HK-2 (cell line): Measurements from ENCODE around the gene TUBGCP5.
A peak's percentile ranks its signal among the peaks of the same experiment; 100 is the strongest.
"Not testable (repeated sequence)": the region's sequence is repeated elsewhere in the genome, so short reads cannot be mapped to it uniquely, and the experiment has no call there.

ENCODE experiments used
- DNase-seq: peaks from one replicate; pipeline ENCODE4 v3.0.0-alpha.2; 2018; ENCODE audit not compliant: unreplicated experiment

Gene TUBGCP5

DNA sequence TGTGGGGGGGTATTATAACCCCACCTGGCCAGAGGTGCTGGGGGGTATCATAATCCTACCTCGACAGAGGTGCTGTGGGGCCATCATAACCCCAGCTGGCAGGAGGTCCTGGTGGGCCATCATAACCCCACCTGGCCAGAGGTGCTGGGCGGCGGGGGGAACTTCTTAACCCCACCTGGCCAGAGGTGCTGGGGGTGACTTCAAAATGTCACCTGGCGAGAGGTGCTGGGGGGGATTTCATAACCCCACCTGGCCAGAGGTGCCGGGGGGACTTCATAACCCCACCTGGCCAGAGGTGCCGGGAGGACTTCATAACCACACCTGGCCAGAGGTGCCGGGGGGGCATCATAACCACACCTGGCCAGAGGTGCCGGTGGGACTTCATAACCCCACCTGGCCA, 2.4 kb upstream of the TUBGCP5 start:
- not testable (repeated sequence) for DNase-seq

DNA sequence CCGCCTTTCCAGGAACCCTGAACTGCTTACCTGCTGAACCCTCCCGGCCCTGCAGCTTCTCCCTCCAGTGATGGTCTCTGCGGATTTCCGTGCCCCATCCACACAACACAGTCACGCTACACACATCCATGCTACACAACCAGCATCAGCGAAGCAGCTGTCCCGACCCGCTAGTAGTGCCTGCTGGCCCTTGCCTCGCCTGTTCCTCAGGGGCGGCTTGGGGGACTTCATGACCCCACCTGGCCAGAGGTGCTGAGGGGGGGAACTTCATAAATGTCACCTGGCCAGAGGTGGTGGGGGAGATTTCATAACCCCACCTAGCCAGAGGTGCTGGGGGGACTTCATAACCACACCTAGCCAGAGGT, 530 bp upstream of the TUBGCP5 start:
- no peak for DNase-seq

DNA sequence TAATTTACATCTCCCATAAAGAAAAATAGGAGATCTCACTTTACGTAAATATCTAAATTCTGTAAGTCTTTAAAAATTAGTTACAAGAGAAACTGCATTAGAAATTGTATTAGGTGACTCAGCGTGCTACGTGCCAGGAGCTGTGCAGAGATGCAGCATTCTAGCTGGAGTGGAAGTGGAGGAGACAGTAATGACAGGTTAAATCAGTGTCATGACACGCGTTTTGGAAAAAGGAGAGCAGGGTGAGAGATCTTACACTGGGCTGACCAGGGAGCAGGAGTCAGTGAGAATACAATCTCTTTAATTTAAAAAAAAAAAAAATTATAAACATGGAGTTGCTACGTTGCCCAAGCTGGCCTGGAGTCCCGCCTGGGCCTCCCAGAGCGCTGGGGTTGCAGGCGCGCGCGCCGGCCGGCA, 635 bp downstream of the TUBGCP5 start:
- DNase-seq = peak; percentile 35

DNA sequence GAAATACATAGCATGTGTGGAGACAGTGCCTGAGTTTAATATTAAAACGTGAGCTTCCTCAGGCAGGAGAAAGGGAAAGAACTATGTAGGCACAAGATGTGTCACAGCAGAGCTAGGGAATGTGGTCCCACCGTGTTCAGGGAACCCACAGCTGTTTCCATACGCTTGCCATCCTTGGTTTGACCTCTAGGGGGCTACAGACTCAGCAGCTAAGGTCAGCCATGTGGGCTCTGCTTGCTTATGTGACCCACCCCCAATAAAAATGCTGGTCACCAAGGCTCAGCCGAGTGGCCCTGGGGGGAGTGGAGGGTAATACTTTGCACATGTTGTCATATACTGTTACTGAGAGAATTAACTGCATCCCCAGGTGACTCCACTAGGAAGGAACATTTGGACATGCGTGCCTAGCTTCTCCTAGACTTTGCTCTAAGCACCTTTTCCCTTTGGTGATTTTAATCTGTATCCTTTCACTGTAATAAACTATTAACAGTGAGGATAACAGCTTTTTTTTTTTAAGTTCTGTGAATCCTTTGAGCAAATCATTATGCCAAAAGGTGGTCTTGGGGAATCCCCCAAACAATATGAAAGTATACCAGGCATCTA, 3.3 kb downstream of the TUBGCP5 start:
- DNase-seq = peak; percentile 50

DNA sequence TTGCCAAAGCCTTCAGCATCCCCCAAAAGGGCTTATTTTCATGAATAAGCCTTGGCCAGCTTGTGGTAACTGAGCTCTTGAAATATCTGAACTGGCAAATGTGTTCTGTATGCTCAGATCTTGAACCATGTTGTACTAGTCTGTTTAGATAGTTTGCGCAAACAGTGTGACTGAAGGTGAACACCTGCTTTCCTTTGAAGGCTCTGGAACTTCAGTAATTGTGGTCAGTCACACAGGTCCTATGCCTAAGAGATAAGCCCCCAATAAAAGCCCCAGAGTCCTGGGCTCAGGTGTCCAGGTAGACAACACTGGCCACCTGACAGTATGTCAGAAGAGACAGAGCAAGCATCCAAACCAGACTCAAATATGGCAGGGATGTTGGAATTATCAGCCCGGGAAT, 5.4 kb downstream of the TUBGCP5 start:
- no peak for DNase-seq

DNA sequence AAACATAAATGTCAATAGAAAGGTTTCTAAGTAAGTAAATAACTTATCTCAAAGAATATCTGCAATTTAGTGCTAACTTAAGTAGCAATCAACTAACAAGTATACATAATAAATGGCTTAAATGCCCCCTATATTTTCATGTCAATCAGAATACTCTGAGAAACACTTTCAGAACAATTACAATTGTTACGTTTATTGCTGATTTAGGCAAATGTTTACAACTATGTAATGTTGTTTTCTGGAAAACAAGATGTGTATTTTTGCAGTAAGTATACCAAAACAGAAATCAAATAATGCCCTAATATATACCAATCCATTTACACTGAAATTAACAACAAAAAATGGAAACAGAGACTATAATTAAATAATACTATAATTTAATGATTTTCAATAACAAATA, 13.2 kb downstream of the TUBGCP5 start:
- no peak for DNase-seq

DNA sequence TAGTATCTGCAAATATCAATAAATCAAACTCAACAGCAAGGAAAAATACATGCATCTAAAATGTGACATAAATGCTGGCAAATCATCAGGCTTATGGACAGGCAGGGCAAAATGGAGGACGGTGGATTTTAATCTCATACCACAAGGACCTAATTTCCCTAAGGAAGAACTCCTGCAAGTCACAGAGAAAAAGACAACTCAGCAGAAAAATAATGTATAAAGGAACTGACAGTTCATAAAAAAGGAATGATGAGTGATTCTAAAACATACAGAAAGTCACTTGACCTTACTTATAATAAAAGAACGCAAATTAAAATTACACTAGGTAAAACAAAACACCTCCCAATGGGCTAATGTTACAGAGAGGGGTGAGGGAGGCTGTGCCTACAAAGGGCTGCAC, 17.2 kb downstream of the TUBGCP5 start:
- DNase-seq = no peak

DNA sequence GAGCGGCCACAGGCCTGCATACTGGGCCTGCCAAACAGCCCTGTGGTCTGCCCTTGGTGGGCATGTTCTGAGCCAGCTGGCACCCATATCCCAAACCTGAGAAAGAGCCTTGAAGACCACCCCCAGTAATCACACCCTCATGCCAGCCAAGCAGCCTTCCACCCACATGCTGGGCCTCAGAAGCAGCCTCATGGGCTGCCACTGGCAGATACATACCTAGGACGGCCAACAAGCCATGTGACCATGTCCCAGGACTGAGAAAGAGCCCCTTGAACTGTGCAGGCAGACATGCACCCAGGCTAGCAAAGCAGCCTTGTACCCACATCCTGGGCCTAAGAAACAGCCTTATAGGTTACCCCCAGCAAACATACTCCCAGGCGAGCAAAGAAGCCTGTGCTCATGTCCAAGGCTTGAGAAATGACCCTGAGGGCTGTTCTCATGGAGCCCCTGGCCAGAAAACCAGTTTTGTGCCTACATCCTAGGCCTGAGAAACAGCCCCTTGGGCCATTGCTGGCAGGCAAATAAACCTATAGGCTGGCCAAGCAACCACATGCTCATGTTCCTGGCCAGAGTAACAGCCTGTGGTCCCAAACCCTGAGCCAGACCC, 24.9 kb downstream of the TUBGCP5 start:
- DNase-seq = no peak

DNA sequence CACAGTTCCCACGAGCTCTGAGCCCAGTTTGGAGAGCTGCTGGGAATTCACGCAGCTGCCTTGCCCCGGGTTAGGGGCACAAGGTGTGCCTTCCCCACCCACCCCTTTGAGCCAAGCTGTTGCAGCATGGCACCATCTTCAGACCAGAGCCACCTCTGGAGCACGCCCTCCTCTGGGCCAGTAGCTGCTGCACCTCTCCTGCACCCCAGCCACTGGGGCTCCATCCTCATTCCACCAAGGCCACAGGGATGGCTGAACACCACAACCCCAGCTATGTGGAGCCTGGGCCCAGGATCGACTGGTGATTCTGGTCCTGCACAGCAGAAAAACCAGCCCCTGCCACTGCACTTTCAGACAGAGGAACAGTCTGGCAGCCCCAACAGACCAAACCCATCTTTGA, 25.7 kb downstream of the TUBGCP5 start:
- DNase-seq = no peak

DNA sequence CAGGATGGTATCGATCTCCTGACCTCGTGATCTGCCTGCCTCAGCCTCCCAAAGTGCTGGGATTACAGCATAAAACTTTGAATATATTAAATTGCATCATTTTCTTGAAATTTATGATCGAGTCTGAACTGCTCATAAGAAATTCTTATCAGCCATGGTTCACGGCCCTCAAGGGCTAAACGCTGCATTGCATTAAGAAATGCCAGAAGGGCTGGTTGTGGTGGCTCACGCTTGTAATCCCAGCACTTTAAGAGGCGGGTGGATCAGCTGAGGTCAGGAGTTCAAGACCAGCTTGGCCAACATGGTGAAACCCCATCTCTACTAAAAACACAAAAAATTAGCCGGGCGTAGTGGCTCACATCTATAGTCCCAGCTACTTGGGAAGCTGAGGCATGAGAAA, 26.8 kb downstream of the TUBGCP5 start:
- not testable (repeated sequence) for DNase-seq

DNA sequence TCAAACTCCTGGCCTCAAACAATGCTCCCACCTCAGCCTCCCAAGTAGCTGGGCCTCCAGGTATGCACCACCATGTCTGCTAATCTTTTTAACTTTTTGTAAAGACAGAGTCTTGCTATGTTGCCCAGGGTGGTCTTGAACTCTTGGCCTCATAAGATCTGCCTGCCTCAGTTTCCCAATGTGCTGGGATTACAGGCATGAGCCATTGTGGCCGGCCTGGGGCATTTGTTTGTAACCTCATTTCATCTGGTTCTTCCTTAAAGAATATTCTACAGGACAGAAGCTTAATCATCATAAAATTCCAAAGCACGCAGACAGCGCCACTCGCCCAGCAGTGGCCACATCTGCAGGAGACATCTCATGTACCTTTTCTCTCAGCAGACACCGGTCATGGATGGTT, 35.6 kb downstream of the TUBGCP5 start:
- no peak for DNase-seq

DNA sequence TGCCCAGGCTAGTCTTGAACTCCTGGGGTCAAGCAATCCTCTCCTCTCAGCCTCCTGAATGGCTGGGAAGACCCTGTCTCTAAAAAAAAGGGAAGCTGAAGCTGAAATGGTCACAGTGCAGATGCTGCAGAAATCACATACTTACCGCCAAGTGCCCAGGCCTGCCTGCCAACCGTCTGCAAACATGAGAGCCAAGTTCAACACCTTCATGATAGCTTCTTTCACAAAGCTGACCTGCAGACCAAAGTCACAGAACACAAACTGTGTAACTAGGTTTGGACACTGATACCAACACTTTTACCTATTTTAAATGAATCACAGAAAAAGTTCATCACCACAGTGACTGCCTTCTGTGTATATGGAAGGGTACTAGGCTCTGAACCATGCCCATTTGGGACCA, 36.4 kb downstream of the TUBGCP5 start:
- no peak for DNase-seq

DNA sequence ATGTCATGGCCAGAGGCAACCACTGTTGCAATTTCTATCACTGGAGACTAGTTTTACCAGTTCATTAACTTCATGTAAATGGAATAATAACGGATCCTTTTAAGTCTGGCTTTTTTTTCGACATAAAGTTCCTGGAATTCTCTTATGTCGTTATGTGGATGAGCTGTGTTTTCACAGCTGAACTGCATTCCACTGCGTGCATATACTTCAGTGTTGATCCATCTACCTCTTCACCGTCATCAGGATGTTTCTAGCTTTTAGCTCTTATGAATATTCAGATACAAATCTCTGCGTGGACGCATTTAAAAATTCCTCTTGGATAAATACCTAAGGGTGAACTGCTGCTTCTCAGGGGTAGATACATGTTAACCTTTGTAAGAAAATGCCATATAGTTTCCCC, 43.6 kb downstream of the TUBGCP5 start:
- DNase-seq = no peak

DNA sequence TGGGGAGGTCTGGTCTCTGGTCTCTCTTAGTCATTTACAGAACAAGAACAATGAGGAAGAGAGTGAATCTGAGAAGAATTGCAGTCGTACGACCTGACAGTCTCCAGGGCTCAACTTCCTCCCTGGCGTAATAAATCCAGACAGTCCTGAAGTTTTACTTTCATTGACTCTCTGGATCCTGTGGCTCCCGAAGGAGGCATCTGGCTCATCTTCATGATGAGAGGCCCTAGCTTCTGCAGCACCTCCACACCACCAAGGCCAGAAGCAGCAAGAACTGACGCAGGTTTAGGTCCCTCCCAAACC, 47.4 kb downstream of the TUBGCP5 start:
- DNase-seq = no peak

DNA sequence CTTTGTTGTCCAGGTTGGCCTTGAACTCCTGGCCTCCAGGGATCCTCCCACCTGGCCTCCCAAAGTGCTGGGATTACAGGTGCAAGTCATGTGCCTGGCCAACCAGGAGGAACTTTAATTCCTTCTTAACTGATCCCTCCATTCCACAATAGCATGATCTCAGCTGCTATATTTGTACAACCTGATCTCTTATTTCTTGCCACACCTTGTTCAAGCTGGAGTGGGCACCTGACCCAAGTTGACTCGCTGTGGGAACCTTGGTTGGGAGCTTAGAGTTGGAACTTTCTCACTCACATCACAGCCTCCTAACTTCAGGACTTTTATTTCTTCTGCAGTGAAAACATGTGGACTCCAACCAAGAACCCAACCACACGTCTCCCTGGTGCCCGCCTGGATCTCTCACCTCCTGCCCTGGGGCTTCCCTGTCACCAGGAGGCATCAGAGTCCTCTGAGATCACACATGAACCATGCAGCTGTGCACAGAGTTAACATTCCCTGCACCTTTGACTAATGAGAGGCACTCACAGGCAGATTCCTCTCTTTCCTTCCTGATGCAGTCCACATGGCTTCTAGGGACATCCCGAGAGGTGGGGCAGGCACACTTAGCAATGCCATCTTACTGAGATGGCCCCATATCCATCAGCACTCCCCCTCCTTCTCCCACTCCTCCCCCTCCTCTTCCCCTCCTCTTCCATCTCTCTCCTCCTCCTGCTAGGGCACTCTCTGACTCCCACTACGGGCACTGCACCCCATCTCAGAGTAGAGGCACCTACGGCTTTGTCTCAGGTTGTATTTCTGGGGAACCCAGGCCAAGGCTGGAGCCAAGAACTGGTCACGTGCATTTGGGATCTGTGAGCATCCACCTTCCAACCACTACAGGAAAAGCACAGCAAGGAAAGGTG, 49.5 kb downstream of the TUBGCP5 start:
- no peak for DNase-seq

DNA sequence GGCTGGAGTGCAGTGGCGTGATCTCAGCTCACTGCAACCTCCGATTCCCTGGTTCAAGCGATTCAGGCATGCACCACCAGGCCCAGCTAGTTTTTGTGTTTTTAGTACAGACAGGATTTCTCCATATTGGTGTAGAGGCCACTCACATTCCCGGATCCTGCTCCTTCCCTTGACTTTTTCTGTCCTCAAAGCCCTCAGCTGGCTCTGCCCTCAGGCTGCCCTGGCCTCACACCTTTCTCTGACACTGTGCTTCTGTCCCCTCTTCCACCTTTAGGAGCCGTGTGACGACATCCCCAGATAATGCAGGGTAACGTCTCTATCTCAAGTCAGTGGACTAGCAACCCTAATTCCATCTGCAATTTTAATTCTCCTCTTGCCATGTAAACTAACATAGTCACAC, 50.6 kb downstream of the TUBGCP5 start:
- no peak for DNase-seq

DNA sequence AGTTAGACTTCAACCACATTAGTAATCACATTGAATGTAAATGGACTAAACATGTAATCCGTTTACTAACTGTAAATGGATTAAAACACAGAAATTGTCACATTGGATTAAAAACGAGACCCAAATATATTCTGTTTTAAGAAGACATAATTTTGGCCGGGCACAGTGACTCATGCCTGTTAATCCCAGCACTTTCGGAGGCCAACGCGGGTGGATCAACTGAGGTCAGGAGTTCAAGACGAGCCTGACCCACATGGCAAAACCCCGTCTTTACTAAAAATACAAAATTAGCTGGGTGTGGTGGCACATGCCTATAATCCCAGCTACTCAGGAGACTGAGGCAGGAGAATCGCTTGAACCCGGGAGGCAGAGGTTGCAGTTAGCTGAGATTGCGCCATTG, 57.4 kb downstream of the TUBGCP5 start:
- not testable (repeated sequence) for DNase-seq

DNA sequence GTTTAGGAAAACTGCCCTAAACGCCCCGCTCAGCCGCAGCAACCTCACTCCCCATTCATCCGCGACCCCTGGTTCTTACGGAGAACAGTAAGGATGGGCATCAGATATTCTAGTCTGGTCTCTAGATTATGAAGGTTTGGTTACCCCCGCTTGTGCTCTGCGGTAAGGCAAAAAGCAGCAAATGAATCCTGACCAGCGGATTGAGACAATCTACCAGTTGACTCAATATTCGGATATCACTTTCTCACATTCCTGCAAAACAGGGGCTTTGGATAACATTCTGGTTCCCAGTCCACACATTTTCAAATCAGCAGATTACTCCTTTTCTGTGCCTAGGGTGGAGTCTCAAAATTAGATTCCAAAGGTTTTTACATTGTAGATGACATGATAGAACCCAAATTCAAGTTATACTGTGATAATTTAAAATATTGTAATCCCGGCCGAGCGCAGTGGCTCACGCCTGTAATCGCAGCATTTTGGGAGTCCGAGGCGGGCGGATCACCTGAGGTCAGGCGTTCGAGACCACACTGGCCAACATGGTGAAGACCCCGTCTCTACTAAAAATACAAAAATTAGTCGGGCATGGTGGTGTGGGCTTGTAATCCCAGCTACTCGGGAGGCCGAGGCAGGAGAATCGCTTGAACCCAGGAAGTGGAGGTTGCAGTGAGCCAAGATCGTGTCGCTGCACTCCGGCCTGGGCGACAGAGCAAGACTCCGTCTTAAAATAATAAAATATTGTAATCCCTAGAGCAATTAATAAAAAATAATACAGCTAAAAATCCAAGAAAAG, 58.1 kb downstream of the TUBGCP5 start:
- DNase-seq = no peak

DNA sequence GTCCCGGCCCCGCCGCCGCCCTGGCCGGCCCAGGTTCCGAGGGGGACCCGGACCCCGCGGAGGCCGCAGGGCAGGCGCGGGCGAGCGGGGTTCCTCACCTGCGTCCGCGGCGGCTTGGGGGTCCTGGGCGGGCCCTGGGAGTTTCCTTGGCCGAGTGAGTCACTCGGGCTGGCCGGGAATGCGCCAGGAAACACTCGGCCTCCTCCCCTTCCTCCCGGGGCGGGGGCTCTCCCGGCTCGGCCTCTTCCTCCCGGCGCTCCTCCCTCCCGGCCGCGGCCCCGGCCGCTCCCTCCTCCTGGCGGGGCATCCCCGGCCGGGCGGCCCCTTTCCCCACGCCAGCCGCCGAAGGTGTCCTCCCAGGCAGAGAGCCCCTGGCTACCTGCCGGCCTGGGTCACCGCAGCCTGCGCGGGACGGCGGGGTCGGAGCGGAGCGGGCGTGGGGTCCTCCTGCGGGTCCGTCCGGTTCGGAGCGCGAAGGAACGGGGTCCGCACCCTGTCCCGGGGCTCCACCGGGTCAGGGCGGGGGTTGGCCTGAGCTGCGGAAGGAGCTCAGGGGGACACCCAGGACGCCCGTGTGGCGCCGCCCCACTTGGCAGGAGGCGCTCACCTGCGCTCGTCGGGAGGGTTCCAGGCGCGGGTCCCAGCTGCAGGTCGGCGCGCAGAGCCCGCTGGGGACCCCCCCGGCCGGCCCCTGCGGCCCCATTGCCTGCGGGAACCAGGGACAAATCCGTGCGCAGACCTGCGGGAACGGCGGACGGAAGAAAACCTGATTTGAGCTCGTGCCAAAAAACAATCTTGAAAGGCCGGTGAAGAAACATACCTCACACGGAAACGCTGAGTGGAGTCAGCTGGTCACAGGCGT, 58.9 kb downstream of the TUBGCP5 start, which contains the start of gene CYFIP1:
Gene CYFIP1, minus strand, starts transcription at position 180 of the 862 bp plus-strand sequence. CDS start 33,083 bp downstream, outside the sequence.
- peak; percentile 77 for DNase-seq

DNA sequence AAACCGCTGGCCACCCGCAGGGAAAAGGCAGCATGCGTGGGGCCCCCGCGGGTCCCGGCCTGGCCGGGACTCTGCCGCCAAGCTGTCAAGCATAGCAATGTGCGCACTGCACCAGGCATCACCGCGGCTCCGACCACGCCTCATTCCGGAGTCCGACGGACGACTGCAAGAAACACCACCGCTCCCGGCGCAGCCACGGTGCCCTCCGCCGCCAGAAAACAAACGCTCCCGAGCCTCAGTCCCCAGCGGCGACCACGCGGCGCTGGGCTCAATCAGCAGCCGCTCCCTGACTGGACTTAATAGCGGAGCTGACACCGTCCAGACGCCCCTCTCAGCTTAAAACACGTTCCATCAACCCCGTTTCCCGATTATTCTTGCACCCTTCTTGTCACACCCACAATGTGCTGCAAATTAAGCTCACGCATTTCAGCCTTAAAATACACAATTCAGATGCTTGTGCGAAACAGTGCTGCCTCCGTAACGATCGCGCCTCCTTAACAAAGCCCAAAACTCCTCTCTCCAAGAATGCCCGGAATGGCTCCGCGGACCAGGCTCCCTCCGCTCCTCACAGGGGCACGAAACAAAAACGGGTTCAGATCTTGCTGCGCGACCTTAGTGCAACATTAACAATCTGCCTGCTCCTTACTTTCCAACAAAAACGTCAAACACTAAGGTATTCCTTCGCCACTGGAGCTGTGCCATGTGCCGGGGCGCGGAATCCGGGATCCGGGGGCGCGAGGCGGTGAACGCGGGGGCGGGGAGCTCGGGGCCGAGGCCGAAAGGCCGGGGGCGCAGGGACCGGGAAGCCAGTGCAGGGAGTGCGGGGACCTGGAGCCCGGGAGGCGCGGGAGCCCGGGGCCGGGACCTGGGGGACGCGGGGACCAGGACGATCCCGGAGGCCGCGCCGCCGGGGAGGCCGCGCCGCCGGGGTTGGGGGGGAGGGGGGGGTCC, 59.9 kb downstream of the TUBGCP5 start:
- DNase-seq = peak; percentile 50
